ENCODE results near the gene NRBF2.

- TF ChIP-seq CTCF (conservative IDR thresholded peaks at IDR 0.05; ENCODE audit: low read depth, low read length): no peak
- no peak for TF ChIP-seq MXI1 (IDR thresholded peaks at IDR 0.05; ENCODE audit: borderline replicate concordance, low read depth, low read length)
- no peak for TF ChIP-seq RCOR1 (IDR thresholded peaks at IDR 0.05; ENCODE audit: insufficient replicate concordance, low read length)
- no peak for TF ChIP-seq BHLHE40 (IDR thresholded peaks at IDR 0.05; ENCODE audit: low read depth, low read length)
- TF ChIP-seq CEBPB (IDR thresholded peaks at IDR 0.05; ENCODE audit: low read depth, low read length): no peak
- TF ChIP-seq MAZ (IDR thresholded peaks at IDR 0.05; ENCODE audit: borderline replicate concordance, low read depth, low read length): no peak
- TF ChIP-seq RFX5 (IDR thresholded peaks at IDR 0.05; ENCODE audit: low read depth, low read length): no peak
- TF ChIP-seq RAD21 (IDR thresholded peaks at IDR 0.05; ENCODE audit: low read length): no peak
- TF ChIP-seq POLR2A (IDR thresholded peaks at IDR 0.05; ENCODE audit: low read depth, low read length): no peak
- TF ChIP-seq FOS (IDR thresholded peaks at IDR 0.05; ENCODE audit: low read depth, low read length): no peak
- no peak for TF ChIP-seq MAFK (IDR thresholded peaks at IDR 0.05; ENCODE audit: low read depth, low read length)
- no peak for TF ChIP-seq ELK1 (IDR thresholded peaks at IDR 0.05; ENCODE audit: borderline replicate concordance, low read depth, low read length)
- no peak for TF ChIP-seq CHD1 (IDR thresholded peaks at IDR 0.05; ENCODE audit: low read depth, low read length)
- TF ChIP-seq NFE2L2 (IDR thresholded peaks at IDR 0.05; ENCODE audit: low read depth, low read length): no peak
Measured at GRCh38 chr10:63123727-63124362, 9.3 kb upstream of the NRBF2 start.

Data from IMR-90 (cell line).